ENCODE measurements around the gene KLHL35. TPM values are rescaled to one million over a fixed set of nuclear protein-coding genes. Genes with fewer than 3 reads are reported as not detected.
A peak's percentile ranks its signal among the peaks of the same experiment; 100 is the strongest.

The KLHL35 gene
- polyA plus RNA-seq, 3 donors, result 0.33 to 0.45 TPM; not detected in 1

DNA sequence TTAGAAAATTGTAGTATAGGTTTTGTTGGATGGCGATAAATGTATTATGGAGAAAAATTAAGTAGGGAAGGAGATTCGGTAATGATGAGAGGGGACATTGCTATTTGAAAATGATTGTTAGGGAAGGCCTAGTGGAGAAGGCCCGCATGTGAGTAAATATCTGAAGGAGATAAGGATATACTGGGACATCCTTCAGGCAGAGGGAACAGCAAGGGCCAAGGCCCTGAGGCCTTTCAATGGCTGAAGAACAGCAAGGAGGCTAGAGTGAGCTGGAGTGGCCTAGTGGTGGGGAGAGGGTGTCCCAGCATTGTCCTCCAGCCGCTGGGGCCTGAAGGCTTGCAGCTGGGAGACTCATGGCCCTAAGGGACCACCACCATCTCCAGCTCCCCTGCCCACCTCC, 58.4 kb downstream of the KLHL35 start:
- intact Hi-C loops (cut with micrococcal nuclease), result no loop called here
- Histone ChIP-seq H3K4me1 (ENCODE audit: control insufficient read depth in 1 of 2, insufficient read depth in 2 of 2, low read length in 2 of 2) (peaks cover 25 to 35% of the 10 kb centered on the region in 2 donors), H4K20me1 (ENCODE audit: insufficient read depth, low read length) (no peaks in the 10 kb centered on the region), H3K4me2 (replicated peaks; ENCODE audit: extremely low read depth, low read length, poor library complexity, severe bottlenecking) (no peak overlapping the region), H3K9ac (ENCODE audit: insufficient read depth, low read length, poor library complexity, severe bottlenecking) (no peak overlapping the region), H3K27me3 (ENCODE audit: control insufficient read depth in 2 of 2, insufficient read depth in 2 of 2, low read length in 2 of 2) (no peaks in the 10 kb centered on the region), H3K4me3 (replicated peaks in 1 of 3; ENCODE audit: low read depth in 2 of 3, low read length in 3 of 3) (no peak overlapping the region), H3K79me2 (ENCODE audit: insufficient read depth, low read length) (no peaks in the 10 kb centered on the region), H3K9me3 (replicated peaks in 1 of 2; ENCODE audit: control insufficient read depth in 1 of 2, insufficient read depth in 1 of 2, low read length in 2 of 2) (no peaks in the 10 kb centered on the region), H3K27ac (ENCODE audit: low read depth in 1 of 2, low read length in 2 of 2) (no peak overlapping the region), H3K36me3 (replicated peaks in 1 of 2; ENCODE audit: control insufficient read depth in 1 of 2, insufficient read depth in 2 of 2, low read length in 2 of 2) (no peaks in the 10 kb centered on the region), H2AFZ (ENCODE audit: insufficient read depth, low read depth, low read length, poor library complexity, severe bottlenecking) (no peak overlapping the region)
- TF ChIP-seq, protein P1, sequence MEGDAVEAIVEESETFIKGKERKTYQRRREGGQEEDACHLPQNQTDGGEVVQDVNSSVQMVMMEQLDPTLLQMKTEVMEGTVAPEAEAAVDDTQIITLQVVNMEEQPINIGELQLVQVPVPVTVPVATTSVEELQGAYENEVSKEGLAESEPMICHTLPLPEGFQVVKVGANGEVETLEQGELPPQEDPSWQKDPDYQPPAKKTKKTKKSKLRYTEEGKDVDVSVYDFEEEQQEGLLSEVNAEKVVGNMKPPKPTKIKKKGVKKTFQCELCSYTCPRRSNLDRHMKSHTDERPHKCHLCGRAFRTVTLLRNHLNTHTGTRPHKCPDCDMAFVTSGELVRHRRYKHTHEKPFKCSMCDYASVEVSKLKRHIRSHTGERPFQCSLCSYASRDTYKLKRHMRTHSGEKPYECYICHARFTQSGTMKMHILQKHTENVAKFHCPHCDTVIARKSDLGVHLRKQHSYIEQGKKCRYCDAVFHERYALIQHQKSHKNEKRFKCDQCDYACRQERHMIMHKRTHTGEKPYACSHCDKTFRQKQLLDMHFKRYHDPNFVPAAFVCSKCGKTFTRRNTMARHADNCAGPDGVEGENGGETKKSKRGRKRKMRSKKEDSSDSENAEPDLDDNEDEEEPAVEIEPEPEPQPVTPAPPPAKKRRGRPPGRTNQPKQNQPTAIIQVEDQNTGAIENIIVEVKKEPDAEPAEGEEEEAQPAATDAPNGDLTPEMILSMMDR (IDR thresholded peaks at IDR 0.05), result no peak
- no peaks in the 10 kb centered on the region for H3K27me3 Mint-ChIP-seq (ENCODE audit: low read depth in 3 of 3)
- H3K36me3 Mint-ChIP-seq, result no peaks in the 10 kb centered on the region
- H3K4me3 Mint-ChIP-seq, result no peak overlapping the region
- peak overlapping the region in 1 of 7 donors; percentile 48 for H3K27ac Mint-ChIP-seq
- 98% methylated on average over 3 of the region's 4 CpGs for WGBS (ENCODE audit: insufficient coverage)
- H3K9me3 Mint-ChIP-seq, result no peaks in the 10 kb centered on the region
- no peak for DNase-seq
- H3K4me1 Mint-ChIP-seq, result peaks cover 30% of the 10 kb centered on the region

DNA sequence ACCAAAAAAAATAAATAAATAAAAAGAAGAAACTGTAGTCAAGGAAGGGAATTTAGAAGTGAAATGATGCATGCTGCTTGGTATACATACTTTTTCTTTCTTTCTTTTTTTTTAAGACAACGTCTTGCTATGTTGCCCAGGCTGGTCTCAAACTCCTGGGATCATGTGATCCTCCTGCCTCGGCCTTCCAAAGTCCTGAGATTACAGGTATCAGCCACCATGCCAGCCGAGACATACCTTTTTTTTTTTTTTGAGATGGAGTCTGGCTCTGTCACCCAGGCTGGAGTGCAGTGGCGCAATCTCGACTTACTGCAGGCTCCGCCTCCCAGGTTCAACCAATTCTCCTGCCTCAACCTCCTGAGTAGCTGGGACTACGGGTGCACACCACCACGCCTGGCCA, 59.8 kb downstream of the KLHL35 start:
- TF ChIP-seq, protein P1 (IDR thresholded peaks at IDR 0.05), result no peak
- no peaks in the 10 kb centered on the region for H3K9me3 ChIP-seq (replicated peaks in 1 of 2; ENCODE audit: control insufficient read depth in 1 of 2, insufficient read depth in 1 of 2, low read length in 2 of 2)
- peaks cover 39% of the 10 kb centered on the region for H3K4me1 Mint-ChIP-seq
- no peaks in the 10 kb centered on the region for H3K79me2 ChIP-seq (ENCODE audit: insufficient read depth, low read length)
- H3K4me1 ChIP-seq (ENCODE audit: control insufficient read depth in 1 of 2, insufficient read depth in 2 of 2, low read length in 2 of 2), result peaks cover 35 to 44% of the 10 kb centered on the region in 2 donors
- no peak overlapping the region for H3K4me3 Mint-ChIP-seq
- peaks cover 0 to 1% (median 0%) of the 10 kb centered on the region in 7 donors for H3K9me3 Mint-ChIP-seq
- no peak for DNase-seq
- no peaks in the 10 kb centered on the region for H4K20me1 ChIP-seq (ENCODE audit: insufficient read depth, low read length)
- H3K36me3 ChIP-seq (replicated peaks in 1 of 2; ENCODE audit: control insufficient read depth in 1 of 2, insufficient read depth in 2 of 2, low read length in 2 of 2), result no peaks in the 10 kb centered on the region
- H3K36me3 Mint-ChIP-seq, result no peaks in the 10 kb centered on the region
- H3K4me3 ChIP-seq (replicated peaks in 1 of 3; ENCODE audit: low read depth in 2 of 3, low read length in 3 of 3), result no peak overlapping the region
- no peaks in the 10 kb centered on the region for H3K27me3 ChIP-seq (ENCODE audit: control insufficient read depth in 2 of 2, insufficient read depth in 2 of 2, low read length in 2 of 2)
- H3K27ac ChIP-seq (ENCODE audit: low read depth in 1 of 2, low read length in 2 of 2), result no peak overlapping the region
- intact Hi-C loops (cut with micrococcal nuclease), result no loop called here
- H3K27me3 Mint-ChIP-seq (ENCODE audit: low read depth in 3 of 3), result no peaks in the 10 kb centered on the region
- H3K27ac Mint-ChIP-seq, result no peak overlapping the region
- no peak overlapping the region for H2AFZ ChIP-seq (ENCODE audit: insufficient read depth, low read depth, low read length, poor library complexity, severe bottlenecking)
- no peak overlapping the region for H3K4me2 ChIP-seq (replicated peaks; ENCODE audit: extremely low read depth, low read length, poor library complexity, severe bottlenecking)
- no peak overlapping the region for H3K9ac ChIP-seq (ENCODE audit: insufficient read depth, low read length, poor library complexity, severe bottlenecking)
- 100% methylated on average over 1 of the region's 8 CpGs for WGBS (ENCODE audit: insufficient coverage)

Small RNAs within 50 kb of the gene (small RNA-seq; reads per million reads assigned to genes)
- gene SNORD15A (ENCODE audit: insufficient read length, low read depth) (not detected), gene SNORD15B (ENCODE audit: insufficient read length, low read depth) (19,427 reads per million, percentile 100 among the genes with 10 or more reads in this experiment)

Other genes with a start within 250 kb of the KLHL35 start
- gene TPBGL, start 192.4 kb downstream of the KLHL35 start, polyA plus RNA-seq, result not detected
- gene ARRB1, start 81.5 kb downstream of the KLHL35 start, polyA plus RNA-seq, result 100 to 1,000 TPM in 1 of 3 donors, 10 to 100 TPM in 2; 52.6 to 114 (median 66.5) TPM
- gene RPS3, start 33.7 kb downstream of the KLHL35 start, polyA plus RNA-seq, result 1,000 to 10,000 TPM; 1,248 to 1,563 (median 1,448) TPM
- 10 to 100 TPM in 1 of 3 donors, 1 to 10 TPM in 2; 4.9 to 39.0 (median 7.6) TPM for gene GDPD5, start 92.7 kb upstream of the KLHL35 start, polyA plus RNA-seq
- gene SERPINH1, start 129.1 kb upstream of the KLHL35 start, polyA plus RNA-seq, result 1 to 10 TPM; 1.6 to 4.6 (median 2.1) TPM
- gene MAP6, start 235.8 kb upstream of the KLHL35 start, polyA plus RNA-seq, result not detected

All from CD14-positive monocyte (primary cell).